Body of pancreas (tissue), 4 donors: Measurements from ENCODE around the gene CYP27B1.

Experiments used
- POLR2A ChIP-seq, 3 donors: fragments of 450-650 bp; IDR thresholded peaks; one replicate each; pipeline ENCODE4 v1.6.1; 2016; ENCODE audit warnings: antibody characterized with exemption in 3 of 3, mild to moderate bottlenecking in 2 of 3
- TF ChIP-seq, protein P1 (sequence below), 7 experiments: fragments of 450-650 bp in 4 of 7; fragments of 200-600 bp in 3 of 7; sonication (generic) in 3 of 7; IDR thresholded peaks; one replicate each; pipeline ENCODE4 v1.5.1; 2016 to 2019; ENCODE audit warnings: antibody characterized with exemption in 7 of 7

DNA sequence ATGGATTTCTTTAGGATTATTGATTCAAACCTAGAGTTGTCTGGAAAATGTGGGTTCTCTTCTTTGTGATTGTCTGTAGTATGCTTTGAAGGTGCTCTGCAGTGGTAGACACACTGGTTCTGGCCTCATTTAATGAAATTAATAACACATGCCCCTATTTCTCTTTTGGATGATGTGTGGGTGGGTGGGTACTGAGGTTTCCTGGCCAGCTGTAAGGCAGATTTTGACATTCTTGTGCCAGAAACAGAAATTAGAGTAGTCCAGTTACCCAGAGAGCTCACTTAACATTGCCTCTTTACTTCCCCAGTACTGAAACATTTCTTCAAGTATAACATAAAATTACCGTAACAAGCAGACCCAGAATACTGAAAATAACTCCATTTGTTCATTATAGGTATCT, 30.1 kb upstream of the CYP27B1 start:
- TF ChIP-seq, protein P1, sequence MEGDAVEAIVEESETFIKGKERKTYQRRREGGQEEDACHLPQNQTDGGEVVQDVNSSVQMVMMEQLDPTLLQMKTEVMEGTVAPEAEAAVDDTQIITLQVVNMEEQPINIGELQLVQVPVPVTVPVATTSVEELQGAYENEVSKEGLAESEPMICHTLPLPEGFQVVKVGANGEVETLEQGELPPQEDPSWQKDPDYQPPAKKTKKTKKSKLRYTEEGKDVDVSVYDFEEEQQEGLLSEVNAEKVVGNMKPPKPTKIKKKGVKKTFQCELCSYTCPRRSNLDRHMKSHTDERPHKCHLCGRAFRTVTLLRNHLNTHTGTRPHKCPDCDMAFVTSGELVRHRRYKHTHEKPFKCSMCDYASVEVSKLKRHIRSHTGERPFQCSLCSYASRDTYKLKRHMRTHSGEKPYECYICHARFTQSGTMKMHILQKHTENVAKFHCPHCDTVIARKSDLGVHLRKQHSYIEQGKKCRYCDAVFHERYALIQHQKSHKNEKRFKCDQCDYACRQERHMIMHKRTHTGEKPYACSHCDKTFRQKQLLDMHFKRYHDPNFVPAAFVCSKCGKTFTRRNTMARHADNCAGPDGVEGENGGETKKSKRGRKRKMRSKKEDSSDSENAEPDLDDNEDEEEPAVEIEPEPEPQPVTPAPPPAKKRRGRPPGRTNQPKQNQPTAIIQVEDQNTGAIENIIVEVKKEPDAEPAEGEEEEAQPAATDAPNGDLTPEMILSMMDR (IDR thresholded peaks at IDR 0.05): no peak
- TF ChIP-seq POLR2A (IDR thresholded peaks at IDR 0.05): no peak
